NCI-H1092 (cell line): Measurements from ENCODE around the gene PRSS21.

ENCODE experiments used
- DNase-seq: peaks from one replicate; lab custom pipeline; 2025; lab: John Stamatoyannopoulos, UW

The PRSS21 gene

GRCh38 chr16:2843526-2843925 is 26.5 kb downstream of the PRSS21 start:
- DNase-seq = no peak

- DNase-seq = no peak
These were observed 28.1 kb downstream of the PRSS21 start for GRCh38 chr16:2845116-2845515.

- no peak for DNase-seq
These were observed 29.7 kb downstream of the PRSS21 start for GRCh38 chr16:2846511-2847310.

GRCh38 chr16:2848933-2849725 is 32.1 kb downstream of the PRSS21 start:
- DNase-seq = no peak

GRCh38 chr16:2852003-2852730 is 35.1 kb downstream of the PRSS21 start:
- no peak for DNase-seq

- DNase-seq = no peak
These were observed 35.9 kb downstream of the PRSS21 start for GRCh38 chr16:2852731-2853507.

GRCh38 chr16:2853531-2854073 is 36.6 kb downstream of the PRSS21 start:
- no peak for DNase-seq

- DNase-seq = no peak
These were observed 37.8 kb downstream of the PRSS21 start for GRCh38 chr16:2854700-2855309.

GRCh38 chr16:2855536-2855935 is 38.5 kb downstream of the PRSS21 start:
- DNase-seq = no peak

GRCh38 chr16:2856061-2856670 is 39.1 kb downstream of the PRSS21 start:
- DNase-seq = no peak

GRCh38 chr16:2856686-2857450 is 39.8 kb downstream of the PRSS21 start:
- no peak for DNase-seq

GRCh38 chr16:2857451-2858244 is 40.6 kb downstream of the PRSS21 start, which contains the start of gene PRSS22:
PRSS22 (minus strand) TSS chr16:2858170; CDS start chr16:2858104, 66 bp downstream.
- no peak for DNase-seq

GRCh38 chr16:2858245-2859025 is 41.4 kb downstream of the PRSS21 start:
- DNase-seq = no peak

GRCh38 chr16:2859686-2860265 is 42.7 kb downstream of the PRSS21 start:
- no peak for DNase-seq

GRCh38 chr16:2860826-2861567 is 44.0 kb downstream of the PRSS21 start:
- no peak for DNase-seq

GRCh38 chr16:2865651-2866050 is 48.6 kb downstream of the PRSS21 start:
- no peak for DNase-seq

GRCh38 chr16:2866431-2866830 is 49.4 kb downstream of the PRSS21 start:
- no peak for DNase-seq
